Measurements from ENCODE around the gene WDR18.

Gene WDR18

DNA sequence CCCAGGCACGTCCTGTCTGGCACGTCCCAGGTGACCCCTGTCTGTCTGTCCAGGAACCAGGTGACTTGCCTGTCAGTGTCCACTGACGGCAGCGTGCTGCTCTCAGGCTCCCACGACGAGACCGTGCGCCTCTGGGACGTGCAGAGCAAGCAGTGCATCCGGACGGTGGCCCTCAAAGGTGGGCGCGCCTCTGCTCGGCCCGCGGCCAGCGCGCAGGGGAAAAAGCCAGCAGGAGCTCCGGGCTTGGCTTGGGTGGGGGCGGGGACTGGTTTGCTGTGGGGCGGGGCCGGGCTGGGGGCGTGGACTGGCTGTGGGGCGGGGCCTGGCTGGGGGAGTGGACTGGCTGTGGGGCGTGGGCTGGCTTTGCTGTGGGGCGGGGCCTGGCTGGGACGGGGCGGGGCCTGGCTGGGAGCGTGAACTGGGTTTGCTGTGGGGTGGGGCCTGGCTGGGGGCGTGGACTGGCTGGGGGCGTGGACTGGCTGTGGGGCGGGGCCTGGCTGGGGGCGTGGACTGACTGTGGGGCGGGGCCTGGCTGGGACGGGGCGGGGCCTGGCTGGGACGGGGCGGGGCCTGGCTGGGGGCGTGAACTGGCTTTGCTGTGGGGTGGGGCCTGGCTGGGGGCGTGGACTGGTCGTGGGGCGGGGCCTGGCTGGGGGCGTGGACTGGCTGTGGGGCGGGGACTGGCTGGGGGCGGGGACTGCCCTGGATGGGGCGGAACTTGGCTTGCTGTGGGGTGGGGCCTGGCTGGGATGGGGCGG is 7.2 kb downstream of the WDR18 start:
- no peak for TF ChIP-seq CTCF (IDR thresholded peaks at IDR 0.05; ENCODE audit: low read depth, low read length)
- Histone ChIP-seq H3K4me3 (ENCODE audit: low read depth, low read length) (no peak overlapping the region), H3K27ac (peak overlapping the region; percentile 52), H3K9me3 (ENCODE audit: severe bottlenecking) (no peaks in the 10 kb centered on the region), H3K27me3 (ENCODE audit: insufficient read depth, low read depth, severe bottlenecking) (peaks cover 6% of the 10 kb centered on the region), H3K36me3 (peaks cover 39% of the 10 kb centered on the region)
- DNase-seq = peak; percentile 87

DNA sequence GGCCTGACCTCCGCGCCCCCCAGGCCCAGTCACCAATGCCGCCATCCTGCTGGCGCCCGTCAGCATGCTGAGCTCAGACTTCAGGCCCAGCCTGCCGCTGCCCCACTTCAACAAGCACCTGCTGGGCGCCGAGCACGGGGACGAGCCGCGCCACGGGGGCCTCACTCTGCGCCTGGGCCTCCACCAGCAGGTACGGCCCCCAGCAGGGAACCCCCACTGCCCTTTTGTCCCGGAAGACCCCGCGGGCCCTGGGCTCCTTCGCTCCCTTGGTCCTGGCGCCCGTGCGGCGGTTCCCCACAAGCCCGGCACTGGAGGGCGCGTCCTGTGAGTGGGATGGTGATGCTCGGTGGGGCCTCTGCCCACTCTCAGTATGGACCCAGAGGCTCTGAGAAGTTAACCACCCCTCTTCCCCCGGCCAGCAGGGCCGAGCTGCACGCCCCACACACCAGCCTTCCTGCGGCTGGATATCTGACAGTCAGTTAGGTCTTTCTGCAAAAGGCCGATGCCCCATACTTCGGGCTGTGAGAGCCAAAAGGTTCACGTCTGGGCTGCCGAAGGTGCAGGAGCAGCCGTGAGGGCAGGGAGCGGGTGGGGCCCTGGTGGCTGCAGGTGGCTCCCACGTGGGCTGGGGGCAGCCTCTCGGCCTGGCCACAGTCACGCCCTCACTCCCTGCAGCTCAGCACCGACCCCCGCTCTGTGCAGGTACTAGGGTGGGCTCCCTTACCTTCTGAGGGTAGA is 8.0 kb downstream of the WDR18 start:
- no peak for DNase-seq
- Histone ChIP-seq H3K4me3 (ENCODE audit: low read depth, low read length) (no peak overlapping the region), H3K9me3 (ENCODE audit: severe bottlenecking) (no peaks in the 10 kb centered on the region), H3K36me3 (peaks cover 32% of the 10 kb centered on the region), H3K27me3 (ENCODE audit: insufficient read depth, low read depth, severe bottlenecking) (peaks cover 14% of the 10 kb centered on the region), H3K27ac (no peak overlapping the region)
- no peak for TF ChIP-seq CTCF (IDR thresholded peaks at IDR 0.05; ENCODE audit: low read depth, low read length)

- Histone ChIP-seq H3K4me3 (ENCODE audit: low read depth, low read length) (no peak overlapping the region), H3K27ac (no peak overlapping the region), H3K9me3 (ENCODE audit: severe bottlenecking) (peaks cover 1% of the 10 kb centered on the region), H3K27me3 (ENCODE audit: insufficient read depth, low read depth, severe bottlenecking) (peaks cover 19% of the 10 kb centered on the region), H3K36me3 (peaks cover 28% of the 10 kb centered on the region)
- TF ChIP-seq CTCF (IDR thresholded peaks at IDR 0.05; ENCODE audit: low read depth, low read length) = no peak
- DNase-seq = no peak
Observed at GRCh38 chr19:992670-993055, 8.5 kb downstream of the WDR18 start.

GRCh38 chr19:993361-993830 is 9.3 kb downstream of the WDR18 start:
- Histone ChIP-seq H3K27ac (no peak overlapping the region), H3K36me3 (peaks cover 24% of the 10 kb centered on the region)
- no peak for TF ChIP-seq CTCF (IDR thresholded peaks at IDR 0.05; ENCODE audit: low read depth, low read length)

GRCh38 chr19:993831-994393 is 9.8 kb downstream of the WDR18 start:
- peaks cover 21% of the 10 kb centered on the region for H3K36me3 ChIP-seq
- peaks cover 32% of the 10 kb centered on the region for H3K27me3 ChIP-seq (ENCODE audit: insufficient read depth, low read depth, severe bottlenecking)

More at GRCh38 chr19:993361-993830, 9.3 kb downstream of the WDR18 start:
- H3K9me3 ChIP-seq (ENCODE audit: severe bottlenecking) = peaks cover 2% of the 10 kb centered on the region
- H3K4me3 ChIP-seq (ENCODE audit: low read depth, low read length) = no peak overlapping the region
- peaks cover 27% of the 10 kb centered on the region for H3K27me3 ChIP-seq (ENCODE audit: insufficient read depth, low read depth, severe bottlenecking)
- DNase-seq = no peak

More at GRCh38 chr19:993831-994393, 9.8 kb downstream of the WDR18 start:
- no peak for TF ChIP-seq CTCF (IDR thresholded peaks at IDR 0.05; ENCODE audit: low read depth, low read length)
- DNase-seq = no peak
- no peak overlapping the region for H3K4me3 ChIP-seq (ENCODE audit: low read depth, low read length)
- no peak overlapping the region for H3K27ac ChIP-seq
- H3K9me3 ChIP-seq (ENCODE audit: severe bottlenecking) = peaks cover 2% of the 10 kb centered on the region

Measured in WERI-Rb-1 (cell line).